Measurements from ENCODE around the gene SERPINI1.

SERPINI1 gene

DNA sequence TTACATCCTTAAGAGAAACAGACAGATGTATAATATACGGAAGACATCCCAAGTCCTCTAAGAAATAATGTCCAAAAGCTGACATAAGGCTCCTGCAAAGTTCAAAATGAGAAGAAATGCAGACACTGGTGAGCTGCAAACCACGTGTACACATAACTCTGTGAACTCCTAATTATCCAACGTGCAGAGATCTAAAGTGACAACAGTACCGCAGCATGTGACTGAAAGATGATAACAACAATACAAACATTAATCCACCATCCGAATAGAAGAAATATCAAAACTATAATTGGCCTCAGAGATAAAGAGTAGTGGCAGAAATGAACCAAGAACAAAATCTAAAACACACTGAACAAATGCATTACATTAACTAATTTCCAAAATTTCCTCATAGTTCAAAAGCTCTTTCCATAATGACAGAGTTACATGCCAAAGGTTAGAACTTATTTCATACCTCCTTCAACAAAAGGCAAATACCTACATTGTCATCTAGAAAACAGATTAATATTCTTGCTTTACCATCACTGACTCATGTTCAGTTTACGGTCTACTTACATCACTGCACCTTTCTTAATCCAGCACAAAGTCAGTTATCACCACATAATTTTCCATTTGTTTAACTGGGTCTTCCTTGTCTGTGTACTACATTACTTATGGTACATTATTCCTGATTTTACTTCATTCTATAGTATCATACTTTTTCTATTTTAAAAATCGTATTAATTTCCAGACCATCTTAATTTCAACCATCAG is 3.0 kb upstream of the SERPINI1 start:
- TF ChIP-seq, protein P1, sequence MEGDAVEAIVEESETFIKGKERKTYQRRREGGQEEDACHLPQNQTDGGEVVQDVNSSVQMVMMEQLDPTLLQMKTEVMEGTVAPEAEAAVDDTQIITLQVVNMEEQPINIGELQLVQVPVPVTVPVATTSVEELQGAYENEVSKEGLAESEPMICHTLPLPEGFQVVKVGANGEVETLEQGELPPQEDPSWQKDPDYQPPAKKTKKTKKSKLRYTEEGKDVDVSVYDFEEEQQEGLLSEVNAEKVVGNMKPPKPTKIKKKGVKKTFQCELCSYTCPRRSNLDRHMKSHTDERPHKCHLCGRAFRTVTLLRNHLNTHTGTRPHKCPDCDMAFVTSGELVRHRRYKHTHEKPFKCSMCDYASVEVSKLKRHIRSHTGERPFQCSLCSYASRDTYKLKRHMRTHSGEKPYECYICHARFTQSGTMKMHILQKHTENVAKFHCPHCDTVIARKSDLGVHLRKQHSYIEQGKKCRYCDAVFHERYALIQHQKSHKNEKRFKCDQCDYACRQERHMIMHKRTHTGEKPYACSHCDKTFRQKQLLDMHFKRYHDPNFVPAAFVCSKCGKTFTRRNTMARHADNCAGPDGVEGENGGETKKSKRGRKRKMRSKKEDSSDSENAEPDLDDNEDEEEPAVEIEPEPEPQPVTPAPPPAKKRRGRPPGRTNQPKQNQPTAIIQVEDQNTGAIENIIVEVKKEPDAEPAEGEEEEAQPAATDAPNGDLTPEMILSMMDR (IDR thresholded peaks at IDR 0.05; ENCODE audit: low read depth, low read length, missing control alignments): no peak
- no peak overlapping the region for H3K4me3 ChIP-seq (ENCODE audit: low read depth, low read length)
- no peak for DNase-seq (ENCODE audit: low read depth)

DNA sequence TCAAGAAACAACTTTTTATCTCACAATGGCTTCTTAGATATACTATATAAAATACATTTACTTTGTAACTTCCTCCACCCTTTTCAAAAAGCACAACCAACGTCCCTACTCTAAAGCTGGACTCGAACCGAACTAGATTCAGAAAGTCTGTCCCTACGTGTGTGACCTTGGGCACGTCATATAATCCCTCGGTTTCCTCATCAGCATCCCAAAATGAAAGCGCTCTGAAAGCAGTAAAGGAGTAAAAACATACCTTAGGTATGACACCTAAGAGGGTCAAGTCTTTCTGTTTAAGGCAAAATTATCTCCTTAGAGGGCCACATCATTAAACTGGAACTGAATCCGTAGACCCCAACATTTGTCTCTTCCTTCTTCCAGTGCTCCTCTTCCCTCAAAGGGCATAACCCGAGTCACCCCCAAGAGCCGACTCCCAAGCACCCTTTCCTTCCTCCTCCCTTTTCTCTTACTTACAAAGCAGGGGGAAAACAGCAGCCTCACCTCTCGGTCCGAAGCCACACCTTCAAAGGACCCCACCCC is 1.5 kb upstream of the SERPINI1 start:
- DNase-seq (ENCODE audit: low read depth): peak; percentile 7
- H3K4me3 ChIP-seq (ENCODE audit: low read depth, low read length): peak overlapping the region; percentile 81
- TF ChIP-seq, protein P1 (IDR thresholded peaks at IDR 0.05; ENCODE audit: low read depth, low read length, missing control alignments): no peak

DNA sequence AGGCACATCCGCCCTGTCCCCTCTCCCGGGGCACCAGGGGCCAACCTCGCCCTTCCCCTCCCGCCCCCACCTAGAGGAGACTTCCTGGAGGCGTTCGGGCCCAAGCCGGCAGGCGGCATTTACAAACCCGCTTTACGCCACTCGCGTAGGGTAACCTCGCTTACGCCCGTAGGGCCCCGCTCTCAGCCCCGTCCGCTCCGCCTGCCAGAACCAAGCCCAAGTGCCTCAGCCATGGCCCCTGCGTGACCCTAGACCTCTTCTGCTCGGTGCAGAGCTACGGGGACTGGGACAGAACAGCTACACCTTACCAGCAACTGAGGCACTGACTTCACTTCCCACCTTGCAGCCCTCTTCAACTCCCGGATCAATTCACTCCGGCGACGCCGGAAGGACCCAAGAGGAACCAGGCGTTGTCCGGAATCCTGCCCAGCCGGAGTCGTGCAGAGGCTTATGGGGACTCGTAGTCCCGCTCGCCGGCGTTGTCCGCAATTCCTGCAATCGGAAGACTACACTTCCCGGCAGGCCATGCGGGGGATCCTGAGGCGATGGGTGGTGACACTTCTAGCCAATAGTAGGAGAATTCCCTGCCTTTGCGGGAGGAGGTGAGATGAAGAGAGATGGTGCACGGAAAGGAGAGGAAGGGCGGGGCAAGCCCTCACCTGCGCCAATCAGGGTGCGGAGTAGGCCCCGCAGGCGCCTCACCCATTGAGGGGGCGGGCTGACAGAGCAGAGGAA is 856 bp upstream of the SERPINI1 start, which contains the start of gene PDCD10:
Gene PDCD10, minus strand, starts transcription at position 395 of the 735 bp plus-strand sequence. CDS start 14,735 bp downstream, outside the sequence.
- TF ChIP-seq, protein P1 (IDR thresholded peaks at IDR 0.05; ENCODE audit: low read depth, low read length, missing control alignments): peak; percentile 10
- H3K4me3 ChIP-seq (ENCODE audit: low read depth, low read length): peak within 1 kb of the TSS; percentile 81

DNA sequence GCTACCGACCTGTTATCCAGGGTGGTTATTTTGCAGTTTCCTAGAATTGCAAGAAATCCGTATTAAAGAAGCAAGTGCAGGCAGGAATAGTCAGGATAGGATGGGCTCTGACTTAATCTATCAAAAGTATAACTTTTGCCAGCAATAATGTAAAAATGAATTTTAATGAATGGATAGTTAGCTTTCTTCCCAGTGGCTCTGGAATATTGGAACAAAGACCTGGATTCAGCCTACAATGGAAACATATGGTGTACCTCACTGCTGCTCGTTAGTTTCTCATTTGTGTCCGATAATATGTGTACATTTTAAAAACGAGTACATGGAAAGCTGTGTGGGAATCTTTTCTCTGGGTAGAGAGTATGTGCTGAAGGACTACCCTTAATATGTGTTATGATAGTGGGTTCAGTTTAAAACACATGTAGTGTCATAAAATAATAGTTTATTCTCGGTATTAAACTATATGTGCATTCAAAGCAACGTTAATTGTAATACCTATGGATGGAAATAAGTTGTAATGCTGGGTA is 805 bp downstream of the SERPINI1 start:
- DNase-seq (ENCODE audit: low read depth): no peak
- TF ChIP-seq, protein P1 (IDR thresholded peaks at IDR 0.05; ENCODE audit: low read depth, low read length, missing control alignments): no peak
- H3K4me3 ChIP-seq (ENCODE audit: low read depth, low read length): peak overlapping the region; percentile 81

More for the DNA sequence above, 856 bp upstream of the SERPINI1 start, which contains the start of gene PDCD10:
- peak; percentile 98 for DNase-seq (ENCODE audit: low read depth)

DNA sequence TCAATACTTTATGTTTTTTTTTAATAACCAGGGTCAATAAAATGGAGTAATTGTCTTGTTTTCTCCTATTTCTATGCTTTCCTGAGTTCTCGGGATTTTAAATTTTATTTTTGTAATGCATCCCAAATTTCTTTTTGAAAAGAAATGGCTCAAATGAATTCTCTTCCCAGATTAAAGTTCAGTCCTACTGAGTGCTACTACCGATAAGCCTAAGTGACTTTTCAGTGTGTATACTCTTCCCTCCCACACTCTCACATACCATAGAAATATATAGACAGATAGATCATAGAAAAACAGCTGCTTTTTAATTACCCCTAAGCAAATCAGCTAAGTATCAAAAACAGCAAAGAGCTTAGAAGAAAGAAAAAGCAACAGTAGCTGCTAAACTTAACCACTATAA is 1.5 kb downstream of the SERPINI1 start:
- DNase-seq (ENCODE audit: low read depth): no peak
- H3K4me3 ChIP-seq (ENCODE audit: low read depth, low read length): no peak overlapping the region
- TF ChIP-seq, protein P1 (IDR thresholded peaks at IDR 0.05; ENCODE audit: low read depth, low read length, missing control alignments): no peak

DNA sequence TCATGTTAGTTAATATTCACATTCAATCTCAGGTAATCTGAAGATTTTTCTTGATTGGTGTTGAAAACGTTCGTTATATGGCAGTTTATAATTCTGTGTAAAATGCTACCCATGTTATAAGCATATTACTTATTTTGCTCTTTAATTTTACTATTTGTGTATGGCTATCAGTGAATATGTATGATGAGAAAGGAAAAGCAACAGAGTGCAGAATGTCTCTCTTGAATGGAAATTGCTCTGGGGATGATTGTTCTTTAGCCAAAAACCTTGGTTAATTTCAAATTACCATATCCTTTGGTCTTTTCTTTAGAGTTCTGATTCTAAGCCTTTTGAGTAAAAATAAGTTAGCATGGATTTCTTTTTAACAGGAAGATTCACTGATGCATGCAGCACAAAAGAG is 2.5 kb downstream of the SERPINI1 start:
- TF ChIP-seq, protein P1 (IDR thresholded peaks at IDR 0.05; ENCODE audit: low read depth, low read length, missing control alignments): no peak
- no peak overlapping the region for H3K4me3 ChIP-seq (ENCODE audit: low read depth, low read length)

More for the DNA sequence above, 2.5 kb downstream of the SERPINI1 start:
- no peak for DNase-seq (ENCODE audit: low read depth)
